GM12878 (cell line): ENCODE measurements around the gene COQ6. TPM values are rescaled to one million over a fixed set of nuclear protein-coding genes. Genes with fewer than 3 reads are reported as not detected.

Source experiments
- FOXM1 ChIP-seq: IDR thresholded peaks from 2 replicates; pipeline ENCODE4 v1.6.1; 2012; ENCODE audit warnings: low read depth, mild to moderate bottlenecking, inconsistent platforms, low read length, moderate library complexity
- IRF4 ChIP-seq: IDR thresholded peaks from 2 replicates; pipeline ENCODE4 v1.6.1; 2011; ENCODE audit warnings: low read depth, low read length
- NBN ChIP-seq: fragments of 450-650 bp; IDR thresholded peaks from 2 replicates; pipeline ENCODE4 v1.6.1; 2016
- NFYB ChIP-seq: IDR thresholded peaks from 2 replicates; pipeline ENCODE4 v1.6.1; 2011; ENCODE audit warnings: low read depth, mild to moderate bottlenecking, low read length, improper control_type of control experiment, moderate library complexity; ENCODE audit not compliant: insufficient read depth
- NR2C1 ChIP-seq: fragments of 450-650 bp; IDR thresholded peaks from 2 replicates; pipeline ENCODE4 v1.6.1; 2017; ENCODE audit warnings: antibody characterized with exemption, mild to moderate bottlenecking, moderate library complexity
- PML ChIP-seq: IDR thresholded peaks from 2 replicates; pipeline ENCODE4 v1.6.1; 2012; ENCODE audit warnings: low read length, inconsistent platforms
- REST ChIP-seq: IDR thresholded peaks from 2 replicates; pipeline ENCODE4 v1.6.1; 2012; ENCODE audit warnings: mild to moderate bottlenecking, low read depth, low read length
- YBX1 ChIP-seq: fragments of 450-650 bp; IDR thresholded peaks from 2 replicates; pipeline ENCODE4 v1.6.1; 2016; ENCODE audit warnings: antibody characterized with exemption
- polyA plus RNA-seq, 11 experiments: library from polyadenylated mRNA; depleted of rRNA in 4 of 11; unstranded in 6 of 11; stranded (reverse) in 5 of 11; fragments of >200 nt; fragmentation: Nextera tagmentation in 4 of 11; fragmentation: Illumina TruSeq in 1 of 11; extraction: Ambion mirVana in 4 of 11; extraction: Trizol in 1 of 11; gene quantifications; 1 replicate in 1 of 11; 2 replicates in 10 of 11; pipeline versions ENCODE4 v1.2.1 to v1.2.3, GENCODE V29; 2011 to 2016; ENCODE audit warnings: inconsistent platforms in 2 of 11, missing spikeins in 2 of 11, low read depth in 1 of 11
- total RNA-seq, 4 experiments: library from RNA; depleted of rRNA in 3 of 4; stranded (reverse); fragments of >200 nt in 3 of 4; fragmentation: Illumina TruSeq in 1 of 4; extraction: Trizol in 1 of 4; gene quantifications; 2 replicates each; pipeline versions ENCODE4 v1.2.1 to v1.2.3, GENCODE V29; 2013 to 2021
- TF ChIP-seq, protein P1 (sequence below): fragments of 450-650 bp; IDR thresholded peaks from 2 replicates; pipeline ENCODE4 v1.6.1; 2017; ENCODE audit warnings: mild to moderate bottlenecking, moderate library complexity
- TF ChIP-seq, protein P2 (sequence below): fragments of 450-650 bp; IDR thresholded peaks from 2 replicates; pipeline ENCODE4 v1.6.1; 2017; ENCODE audit warnings: antibody characterized with exemption, mild to moderate bottlenecking, moderate library complexity

The COQ6 gene
- total and polyA plus RNA-seq, 10 of the 15 experiments (the other 5 are each of a cell fraction or from before 2014, with no cell fraction given) = 5.4 to 45.5 (median 19.1) TPM

GRCh38 chr14:73949752-73950734, at the start of gene COQ6, which contains the start of gene FAM161B (continued):
- TF ChIP-seq, protein P1, sequence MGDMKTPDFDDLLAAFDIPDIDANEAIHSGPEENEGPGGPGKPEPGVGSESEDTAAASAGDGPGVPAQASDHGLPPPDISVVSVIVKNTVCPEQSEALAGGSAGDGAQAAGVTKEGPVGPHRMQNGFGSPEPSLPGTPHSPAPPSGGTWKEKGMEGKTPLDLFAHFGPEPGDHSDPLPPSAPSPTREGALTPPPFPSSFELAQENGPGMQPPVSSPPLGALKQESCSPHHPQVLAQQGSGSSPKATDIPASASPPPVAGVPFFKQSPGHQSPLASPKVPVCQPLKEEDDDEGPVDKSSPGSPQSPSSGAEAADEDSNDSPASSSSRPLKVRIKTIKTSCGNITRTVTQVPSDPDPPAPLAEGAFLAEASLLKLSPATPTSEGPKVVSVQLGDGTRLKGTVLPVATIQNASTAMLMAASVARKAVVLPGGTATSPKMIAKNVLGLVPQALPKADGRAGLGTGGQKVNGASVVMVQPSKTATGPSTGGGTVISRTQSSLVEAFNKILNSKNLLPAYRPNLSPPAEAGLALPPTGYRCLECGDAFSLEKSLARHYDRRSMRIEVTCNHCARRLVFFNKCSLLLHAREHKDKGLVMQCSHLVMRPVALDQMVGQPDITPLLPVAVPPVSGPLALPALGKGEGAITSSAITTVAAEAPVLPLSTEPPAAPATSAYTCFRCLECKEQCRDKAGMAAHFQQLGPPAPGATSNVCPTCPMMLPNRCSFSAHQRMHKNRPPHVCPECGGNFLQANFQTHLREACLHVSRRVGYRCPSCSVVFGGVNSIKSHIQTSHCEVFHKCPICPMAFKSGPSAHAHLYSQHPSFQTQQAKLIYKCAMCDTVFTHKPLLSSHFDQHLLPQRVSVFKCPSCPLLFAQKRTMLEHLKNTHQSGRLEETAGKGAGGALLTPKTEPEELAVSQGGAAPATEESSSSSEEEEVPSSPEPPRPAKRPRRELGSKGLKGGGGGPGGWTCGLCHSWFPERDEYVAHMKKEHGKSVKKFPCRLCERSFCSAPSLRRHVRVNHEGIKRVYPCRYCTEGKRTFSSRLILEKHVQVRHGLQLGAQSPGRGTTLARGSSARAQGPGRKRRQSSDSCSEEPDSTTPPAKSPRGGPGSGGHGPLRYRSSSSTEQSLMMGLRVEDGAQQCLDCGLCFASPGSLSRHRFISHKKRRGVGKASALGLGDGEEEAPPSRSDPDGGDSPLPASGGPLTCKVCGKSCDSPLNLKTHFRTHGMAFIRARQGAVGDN = no peak; the same call in 1 of the 2 replicates
- TF ChIP-seq REST = 0 out of 2 replicates have a peak, but pooled peaks have one; percentile 47
- peak; percentile 44; the same call in 1 of the 2 replicates for TF ChIP-seq NBN
- 0 out of 2 replicates have a peak, but pooled peaks have one; percentile 38 for TF ChIP-seq PML
- TF ChIP-seq YBX1 = no peak
- TF ChIP-seq NFYB = peak; percentile 66; the same call in 1 of the 2 replicates
- TF ChIP-seq, protein P2, sequence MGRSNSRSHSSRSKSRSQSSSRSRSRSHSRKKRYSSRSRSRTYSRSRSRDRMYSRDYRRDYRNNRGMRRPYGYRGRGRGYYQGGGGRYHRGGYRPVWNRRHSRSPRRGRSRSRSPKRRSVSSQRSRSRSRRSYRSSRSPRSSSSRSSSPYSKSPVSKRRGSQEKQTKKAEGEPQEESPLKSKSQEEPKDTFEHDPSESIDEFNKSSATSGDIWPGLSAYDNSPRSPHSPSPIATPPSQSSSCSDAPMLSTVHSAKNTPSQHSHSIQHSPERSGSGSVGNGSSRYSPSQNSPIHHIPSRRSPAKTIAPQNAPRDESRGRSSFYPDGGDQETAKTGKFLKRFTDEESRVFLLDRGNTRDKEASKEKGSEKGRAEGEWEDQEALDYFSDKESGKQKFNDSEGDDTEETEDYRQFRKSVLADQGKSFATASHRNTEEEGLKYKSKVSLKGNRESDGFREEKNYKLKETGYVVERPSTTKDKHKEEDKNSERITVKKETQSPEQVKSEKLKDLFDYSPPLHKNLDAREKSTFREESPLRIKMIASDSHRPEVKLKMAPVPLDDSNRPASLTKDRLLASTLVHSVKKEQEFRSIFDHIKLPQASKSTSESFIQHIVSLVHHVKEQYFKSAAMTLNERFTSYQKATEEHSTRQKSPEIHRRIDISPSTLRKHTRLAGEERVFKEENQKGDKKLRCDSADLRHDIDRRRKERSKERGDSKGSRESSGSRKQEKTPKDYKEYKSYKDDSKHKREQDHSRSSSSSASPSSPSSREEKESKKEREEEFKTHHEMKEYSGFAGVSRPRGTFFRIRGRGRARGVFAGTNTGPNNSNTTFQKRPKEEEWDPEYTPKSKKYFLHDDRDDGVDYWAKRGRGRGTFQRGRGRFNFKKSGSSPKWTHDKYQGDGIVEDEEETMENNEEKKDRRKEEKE = no peak
- peak; percentile 95 for TF ChIP-seq NR2C1
- TF ChIP-seq FOXM1 = no peak
- TF ChIP-seq IRF4 = 0 out of 2 replicates have a peak, but pooled peaks have one; percentile 24
